ENCODE measurements around the gene NT5C3B. TPM values are rescaled to one million over a fixed set of nuclear protein-coding genes. Genes with fewer than 3 reads are reported as not detected.

Gene NT5C3B
- total RNA-seq, 1 experiment from 2014 or later: 37.5 TPM

DNA sequence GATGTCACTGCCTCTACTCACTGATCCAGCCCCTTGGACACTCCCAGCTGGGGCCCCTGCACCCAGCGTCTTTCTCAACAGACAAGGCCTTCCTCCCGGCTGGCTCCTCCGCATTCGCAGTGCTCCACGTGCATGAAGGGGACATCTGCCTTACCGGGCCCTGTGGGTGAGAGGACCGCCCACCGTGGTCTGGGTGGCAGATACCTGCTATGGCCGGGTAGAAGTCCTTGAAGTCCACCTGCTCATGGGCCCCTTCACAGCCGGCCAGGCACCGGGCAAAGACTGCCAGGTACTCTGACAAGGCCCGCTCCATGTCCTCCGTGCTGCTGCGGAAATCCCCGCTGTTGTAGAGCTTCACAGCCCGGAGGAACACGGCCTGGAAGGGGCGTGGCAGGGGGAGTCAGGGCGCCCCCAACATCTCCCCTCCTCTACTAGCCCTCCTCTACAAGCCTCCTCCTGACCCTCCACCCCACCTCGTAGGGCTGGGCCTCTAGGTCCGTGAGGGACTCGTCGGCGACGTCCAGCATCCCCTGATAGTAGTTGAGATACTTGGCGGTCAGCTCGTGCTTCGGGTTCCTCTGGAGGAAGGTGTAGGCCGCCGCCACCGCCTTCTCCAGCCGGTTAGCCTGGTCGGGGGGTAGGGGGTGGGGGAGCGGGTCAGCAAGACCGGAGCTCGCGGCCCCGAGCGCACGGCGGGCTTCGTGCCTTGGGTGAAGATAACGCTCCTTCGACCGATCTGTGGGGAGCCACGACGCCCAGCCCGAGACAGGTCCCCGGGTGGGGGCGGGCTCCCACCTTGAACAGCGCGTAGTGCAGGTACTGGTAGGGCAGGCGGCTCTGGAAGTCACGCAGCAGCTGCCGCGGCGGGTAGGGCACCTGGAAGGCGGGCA, 25.1 kb downstream of the NT5C3B start:
- no peak for DNase-seq (ENCODE audit: low read depth)

DNA sequence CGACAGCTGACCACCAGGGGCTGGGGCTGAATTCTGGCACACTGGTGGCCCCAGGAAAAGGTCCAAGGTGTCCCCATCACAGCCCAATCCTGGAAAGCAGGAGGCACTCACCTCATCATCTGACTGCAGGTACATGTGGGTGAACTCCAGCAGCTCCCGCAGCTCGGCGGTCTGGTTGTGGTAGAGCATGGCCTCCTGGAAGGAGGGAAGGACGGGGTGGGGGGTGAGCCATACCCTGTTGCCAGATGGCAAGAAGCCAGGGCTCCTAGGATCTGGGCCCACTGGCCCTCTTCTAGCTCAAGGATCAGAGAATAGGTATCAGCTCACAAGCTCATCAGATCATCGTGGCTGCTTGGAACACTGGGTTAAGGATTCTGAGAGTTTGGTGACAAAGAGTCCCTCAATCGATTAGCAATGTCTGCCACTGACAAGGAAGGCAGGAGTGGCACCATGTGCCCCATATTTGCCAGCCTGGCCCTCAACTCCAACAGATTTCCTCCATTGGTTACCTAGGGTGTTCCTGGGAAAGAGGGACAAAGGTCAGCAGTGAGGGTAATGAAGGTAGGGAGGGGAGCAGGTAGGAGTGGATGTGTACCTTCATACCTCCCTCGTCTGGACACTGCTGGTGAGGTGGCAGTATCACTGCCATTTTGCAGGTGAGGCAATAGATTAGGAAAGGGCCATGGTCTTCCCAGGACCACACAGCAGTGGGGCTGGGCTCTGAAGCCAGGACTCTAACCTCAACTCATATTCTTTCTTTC, 29.2 kb downstream of the NT5C3B start:
- DNase-seq (ENCODE audit: low read depth): no peak

DNA sequence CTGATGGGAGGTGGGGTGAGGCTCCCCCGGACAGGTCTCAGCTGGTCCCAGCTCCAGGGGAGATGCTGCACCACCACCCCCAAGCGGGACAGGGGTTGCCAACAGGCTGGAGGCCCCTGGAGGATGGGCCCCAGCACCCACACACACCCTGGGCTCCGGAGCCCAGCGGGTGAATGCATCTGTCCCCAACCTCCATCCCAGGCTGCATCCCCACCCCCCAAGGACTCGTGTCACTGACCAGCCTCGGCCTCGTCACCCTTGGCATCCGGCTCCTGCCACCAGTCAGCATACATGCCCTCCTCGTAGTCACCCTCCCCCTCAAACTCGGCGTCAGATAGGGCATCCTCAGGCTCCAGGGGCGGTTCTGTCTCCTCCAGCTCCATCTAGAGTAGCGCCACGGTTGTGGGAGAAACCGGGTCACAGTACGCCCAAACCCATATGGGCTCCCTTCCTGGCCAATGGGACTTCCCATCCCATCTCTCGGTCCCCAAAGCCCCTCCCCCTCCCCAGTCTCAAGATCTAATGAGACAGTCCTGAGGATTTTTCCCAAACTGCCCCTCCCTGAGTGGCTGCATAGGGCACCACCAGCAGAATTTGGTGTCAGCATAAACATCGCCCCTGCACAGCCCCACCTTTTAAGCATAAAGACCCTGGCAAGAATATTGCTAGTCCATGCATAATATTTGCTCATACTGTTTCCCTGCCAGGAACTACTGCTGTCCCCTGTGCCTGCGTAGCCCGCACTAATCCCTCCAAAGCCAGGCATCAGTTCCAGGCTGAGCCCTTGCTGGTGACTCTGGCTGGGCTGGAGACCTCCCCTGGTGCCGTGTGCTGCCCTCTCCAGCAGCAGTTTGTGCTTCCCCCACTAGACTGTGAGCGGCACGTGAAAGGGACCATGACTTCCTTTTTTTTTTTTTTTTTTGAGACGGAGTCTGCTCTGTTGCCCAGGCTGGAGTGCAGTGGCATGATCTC, 32.7 kb downstream of the NT5C3B start:
- no peak for DNase-seq (ENCODE audit: low read depth)

DNA sequence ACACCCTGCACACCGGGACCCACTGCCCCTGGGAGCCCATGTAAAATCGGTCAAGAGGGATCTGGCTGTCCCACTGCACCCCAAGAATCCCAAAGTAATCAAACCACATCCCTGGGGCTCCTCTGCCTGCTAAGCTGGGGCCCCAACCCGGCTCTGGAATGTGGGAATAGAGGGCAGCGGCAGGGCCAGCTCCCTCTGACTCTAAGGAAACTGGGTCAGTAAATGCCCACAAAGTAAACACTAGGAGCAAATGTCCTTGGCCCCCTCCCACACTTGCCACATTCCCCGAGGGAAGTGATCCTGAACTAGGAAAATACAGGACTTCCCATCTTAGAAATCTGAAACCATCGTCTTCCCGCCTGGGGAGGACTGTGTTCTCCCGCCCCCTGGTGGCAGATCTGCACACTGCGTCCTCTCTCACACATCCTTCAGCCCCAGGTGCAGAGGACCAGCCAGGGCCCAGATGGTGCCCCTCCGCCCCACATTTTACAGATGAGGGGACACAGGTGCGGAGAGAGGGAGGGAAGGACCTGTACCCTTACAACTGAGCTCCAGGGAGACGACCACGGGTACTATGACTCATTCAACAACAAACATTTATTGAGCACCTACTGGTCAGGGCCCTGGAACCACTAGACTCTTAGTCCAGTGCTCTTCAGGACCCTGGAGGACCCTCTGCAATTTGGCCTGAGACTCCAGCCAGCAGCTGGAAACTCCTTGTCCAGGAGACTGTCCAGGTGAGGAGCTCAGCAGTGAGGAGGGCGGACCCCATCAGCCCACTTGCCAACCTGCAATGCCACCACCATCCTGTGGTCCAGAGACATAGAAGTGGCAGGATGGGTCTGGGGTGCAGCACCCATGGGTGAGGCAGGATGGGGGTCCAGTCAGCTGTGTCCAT, 34.4 kb downstream of the NT5C3B start:
- DNase-seq (ENCODE audit: low read depth): peak; percentile 66

DNA sequence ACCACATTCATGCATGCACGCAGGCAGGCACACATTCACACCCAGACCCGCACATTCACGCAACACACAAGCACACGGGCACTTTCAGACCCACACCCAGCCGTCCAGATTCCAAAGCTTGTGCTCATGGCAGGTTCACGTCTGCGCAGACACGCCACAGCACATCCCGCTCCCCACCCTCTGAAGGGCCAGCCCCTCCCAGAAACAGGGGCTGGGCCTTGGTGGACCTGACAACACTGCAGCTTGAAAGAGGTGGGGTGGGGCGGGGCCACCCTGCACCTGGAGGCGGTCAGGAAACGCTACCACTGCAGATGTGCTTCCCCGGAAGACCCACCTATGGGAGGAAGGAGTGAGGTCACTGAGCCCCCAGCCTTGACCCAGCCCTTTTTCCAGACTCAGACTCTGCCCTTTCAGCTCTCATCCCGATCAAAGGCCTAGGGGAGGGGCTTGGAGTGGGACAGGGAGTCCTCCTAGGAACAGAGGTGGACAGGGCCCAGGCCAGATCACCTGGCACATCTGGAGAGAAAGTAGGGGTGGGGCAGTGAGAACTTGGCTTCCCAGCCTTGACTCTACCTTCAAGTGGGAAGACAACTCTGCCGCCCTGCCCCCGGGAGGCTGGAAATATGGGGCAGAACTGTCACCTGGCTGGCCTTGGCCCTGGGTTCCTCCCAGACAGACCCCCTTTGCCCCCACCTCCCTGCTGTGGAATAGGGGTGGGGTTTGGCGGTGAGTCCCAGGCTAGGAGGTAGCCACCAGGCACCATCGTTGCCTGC, 35.2 kb downstream of the NT5C3B start:
- no peak for DNase-seq (ENCODE audit: low read depth)

DNA sequence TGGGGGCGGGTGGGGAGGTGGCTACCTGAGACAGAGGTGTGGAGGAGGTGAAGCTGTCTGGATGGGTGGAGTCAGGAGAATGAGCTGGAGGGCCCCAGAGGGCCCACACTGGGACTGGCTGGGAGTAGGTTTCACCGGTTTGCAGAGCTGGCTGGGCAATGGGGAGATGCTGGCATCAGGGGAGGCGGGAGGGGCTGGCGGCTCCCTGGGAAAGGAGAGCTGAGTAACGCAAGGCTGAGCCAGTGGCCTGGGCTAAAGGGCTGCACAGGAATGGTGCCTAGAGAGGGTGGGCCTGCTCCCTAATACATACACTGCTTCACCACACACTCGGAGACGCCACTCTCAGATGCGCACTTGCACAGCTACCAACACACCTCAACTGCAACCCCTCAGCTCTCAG, 36.7 kb downstream of the NT5C3B start:
- DNase-seq (ENCODE audit: low read depth): no peak

DNA sequence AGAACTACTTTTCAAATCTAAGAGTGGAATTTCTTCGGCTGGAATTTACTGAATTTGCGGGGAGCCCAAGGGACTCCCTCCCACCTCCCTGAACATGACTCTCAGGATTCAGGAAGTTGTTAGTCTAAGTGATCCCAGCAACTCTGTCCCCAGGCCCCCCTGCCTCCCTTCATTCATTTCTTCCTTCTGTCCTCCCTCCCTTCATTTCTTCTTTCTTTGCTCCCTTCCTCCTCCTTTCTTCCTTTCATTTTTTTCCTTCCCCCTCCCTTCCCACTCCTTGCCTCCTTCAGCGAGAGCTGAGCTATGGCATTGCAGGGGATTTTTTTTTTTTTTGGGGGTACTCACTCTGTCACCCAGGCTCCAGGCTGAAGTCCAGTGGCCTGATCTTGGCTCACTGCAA, 38.7 kb downstream of the NT5C3B start:
- DNase-seq (ENCODE audit: low read depth): no peak

DNA sequence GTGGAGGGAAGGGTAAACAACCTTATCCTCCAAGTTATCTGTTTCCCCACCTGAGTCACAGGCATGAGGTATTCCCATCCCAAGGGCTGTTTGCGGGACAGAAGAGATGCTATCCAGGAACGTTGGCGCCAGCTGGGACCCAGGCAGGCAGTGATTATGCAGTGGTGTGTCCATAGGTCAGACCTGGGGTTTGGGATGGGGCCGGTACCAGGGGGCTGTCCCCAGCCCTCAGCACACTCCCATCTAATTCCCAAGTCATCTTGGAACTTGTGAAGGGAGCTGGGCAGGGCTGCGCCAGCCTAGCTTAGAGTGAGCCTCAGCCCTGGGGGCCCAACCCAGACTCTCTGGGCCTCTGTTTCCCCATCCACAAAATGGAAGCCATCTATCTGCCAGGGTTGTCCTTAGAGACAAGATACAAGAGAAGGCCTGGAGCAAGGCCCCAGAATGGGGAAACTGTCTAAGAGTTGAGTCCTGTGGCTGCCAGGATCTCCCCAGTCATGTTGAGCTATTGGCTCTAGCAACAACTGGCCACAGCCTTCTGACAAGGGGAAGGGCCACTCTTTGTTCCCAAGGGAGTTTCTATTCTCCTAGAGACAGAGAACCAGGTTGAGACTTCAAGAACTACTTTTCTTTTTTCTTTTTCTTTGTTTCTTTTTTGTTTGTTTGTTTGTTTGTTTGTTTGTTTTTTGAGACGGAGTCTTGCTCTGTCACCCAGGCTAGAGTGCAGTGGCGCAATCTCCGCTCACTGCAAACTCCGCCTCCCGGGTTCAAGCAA, 39.7 kb downstream of the NT5C3B start:
- no peak for DNase-seq (ENCODE audit: low read depth)

DNA sequence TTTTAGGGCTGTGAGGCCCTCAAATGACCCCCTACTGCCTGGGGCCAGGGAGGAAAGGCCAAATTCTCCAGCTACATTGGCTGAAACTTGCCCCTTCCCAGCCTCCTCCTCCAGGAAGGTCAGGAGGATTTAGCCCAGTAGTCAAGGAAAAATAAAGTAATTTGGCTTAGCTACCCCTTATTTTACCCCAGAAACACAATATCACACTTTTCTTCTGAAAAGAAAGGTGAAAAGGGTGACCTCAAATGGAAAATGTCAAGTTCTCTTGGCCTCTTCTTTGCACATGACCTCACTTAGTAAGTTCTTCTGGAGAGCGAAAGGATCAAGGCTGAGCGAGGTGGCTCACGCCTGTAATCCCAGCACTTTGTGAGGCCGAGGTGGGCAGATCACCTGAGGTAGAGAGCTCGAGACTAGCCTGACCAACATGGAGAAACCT, 41.5 kb downstream of the NT5C3B start:
- no peak for DNase-seq (ENCODE audit: low read depth)

DNA sequence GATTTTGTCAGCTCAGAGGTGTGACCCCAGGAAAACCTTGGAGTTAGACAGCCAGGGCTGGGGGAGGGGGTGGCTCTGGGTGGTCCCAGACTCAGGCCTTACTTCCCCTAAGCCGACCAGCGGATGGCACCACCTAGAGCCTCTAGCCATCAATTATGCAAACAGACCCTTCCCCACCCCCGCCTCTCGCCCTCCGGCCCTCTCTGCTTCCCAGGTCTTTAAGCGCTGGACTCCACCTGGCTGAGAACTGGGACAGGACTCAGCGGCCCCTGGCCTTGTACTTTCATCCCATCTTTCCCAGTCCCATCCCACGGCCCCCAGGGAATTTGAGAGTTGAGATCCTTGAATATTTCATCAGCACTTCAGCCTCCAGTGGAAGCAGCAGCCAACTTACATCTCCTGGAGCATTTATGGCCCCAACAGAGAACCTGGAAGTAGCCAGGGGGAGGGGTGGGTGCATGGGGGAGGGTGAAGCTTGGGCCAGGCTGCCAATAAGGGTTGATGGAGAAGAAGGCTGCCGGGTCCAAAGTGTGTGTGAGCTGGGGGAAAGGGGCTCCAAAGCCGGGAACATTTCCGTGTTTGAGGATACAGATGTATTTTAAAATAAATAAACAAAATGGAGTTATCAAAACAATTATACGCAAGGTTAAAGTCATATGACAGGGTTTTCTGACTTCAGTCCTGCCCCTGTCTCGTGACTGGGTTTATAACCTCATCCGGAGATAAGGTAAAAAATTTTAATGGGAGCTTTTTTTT, 42.1 kb downstream of the NT5C3B start:
- no peak for DNase-seq (ENCODE audit: low read depth)

DNA sequence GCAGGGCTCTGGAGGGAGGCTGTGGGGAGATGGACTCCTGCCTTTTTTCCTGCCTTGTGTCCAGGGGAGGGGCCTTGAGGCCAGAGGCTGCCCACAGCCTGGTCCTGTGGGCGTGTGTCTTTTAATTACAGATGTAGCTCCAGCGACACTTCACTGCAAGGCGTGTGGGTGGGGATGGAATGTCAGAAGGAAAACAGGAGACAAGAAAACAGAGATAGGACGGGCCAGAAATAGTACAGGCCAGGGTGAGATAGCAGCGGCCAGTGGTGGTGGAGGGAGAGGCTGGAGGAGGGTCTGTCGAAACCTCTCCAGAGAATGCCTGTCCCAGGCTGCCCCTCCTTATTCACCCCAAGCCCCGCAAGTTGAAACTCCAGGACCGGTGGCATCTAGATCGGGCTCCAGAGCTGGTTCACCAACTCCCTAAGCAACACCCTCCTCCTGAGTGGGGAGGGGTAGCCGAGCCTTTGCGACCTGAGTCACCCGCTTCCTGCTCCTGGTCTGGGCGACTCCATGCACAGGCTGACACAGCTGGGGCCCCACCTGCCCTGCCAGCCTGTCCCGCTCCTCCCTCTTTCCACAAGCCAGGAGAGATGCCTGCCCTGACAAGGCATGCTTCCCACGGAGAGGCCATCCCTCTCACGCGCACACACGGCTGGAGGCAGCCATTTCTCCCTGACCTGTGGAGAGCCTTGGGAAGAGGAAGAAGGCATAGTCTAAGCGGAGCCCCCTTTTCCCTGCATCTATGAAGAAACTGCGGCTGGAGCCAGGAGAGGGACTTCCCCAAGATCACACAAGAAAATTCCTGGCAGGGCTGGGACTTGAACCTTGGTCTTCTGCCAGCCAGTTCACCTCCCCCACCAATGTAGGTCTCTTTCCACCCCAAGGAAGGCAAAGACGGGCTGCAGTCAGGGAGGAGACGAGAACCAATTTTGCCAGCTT, 42.9 kb downstream of the NT5C3B start:
- DNase-seq (ENCODE audit: low read depth): peak; percentile 74

DNA sequence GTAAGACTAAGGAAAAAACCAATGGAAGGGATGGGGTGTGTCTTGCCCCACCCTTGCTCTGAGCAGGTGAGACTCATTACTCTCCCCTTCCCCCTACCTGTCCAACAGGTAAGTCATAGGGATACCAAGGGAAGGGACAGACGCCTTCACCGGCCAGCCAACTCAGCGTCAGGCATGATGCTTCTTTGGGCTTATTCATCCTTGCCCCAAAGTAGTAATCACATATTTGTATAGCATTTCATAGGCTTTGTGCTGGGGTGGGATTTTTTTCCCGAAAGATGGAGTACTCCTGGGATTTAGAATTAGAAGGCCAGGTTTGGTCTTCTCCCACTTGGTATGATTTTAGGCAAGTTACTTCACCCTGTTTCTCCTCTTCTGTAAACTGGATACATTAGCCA, 49.0 kb downstream of the NT5C3B start:
- DNase-seq (ENCODE audit: low read depth): no peak

DNA sequence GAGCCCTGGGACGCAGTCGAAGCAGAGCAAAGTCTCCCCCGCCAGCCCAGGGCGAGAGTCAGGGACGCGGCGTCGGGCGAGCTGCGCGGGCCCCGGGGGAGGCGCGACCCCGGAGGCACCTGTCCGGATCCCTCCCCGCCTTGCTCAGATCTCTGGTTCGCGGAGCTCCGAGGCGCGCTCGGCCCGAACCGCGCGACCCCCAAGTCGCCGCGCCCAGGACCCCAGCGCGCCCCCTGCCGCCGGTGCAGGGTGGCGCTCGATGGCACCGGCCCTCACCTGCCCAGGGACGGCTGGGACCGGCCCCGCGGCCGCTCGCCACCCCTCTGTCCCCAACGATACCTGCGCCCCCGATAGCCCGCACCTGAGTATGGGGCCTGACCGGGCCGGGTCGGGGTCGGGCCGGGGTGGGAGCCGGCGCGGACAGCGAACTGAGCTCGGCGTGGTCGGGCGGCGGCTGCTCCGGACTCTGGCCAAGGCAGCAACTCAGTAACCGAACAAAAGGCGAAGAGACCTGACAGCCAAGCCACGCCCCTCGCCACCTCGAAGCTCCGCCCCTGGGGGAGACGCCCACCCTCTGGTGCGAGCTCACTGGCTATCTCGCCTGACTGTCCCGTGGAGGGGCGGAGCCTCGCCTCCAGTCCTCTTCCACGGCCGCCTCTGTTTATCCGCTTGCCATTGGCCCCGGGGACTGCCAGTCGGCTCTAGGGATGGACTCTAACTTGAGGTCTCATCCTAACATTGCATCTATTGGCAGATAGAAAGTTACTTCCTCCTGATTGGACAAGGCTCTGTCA, 49.6 kb downstream of the NT5C3B start, which contains the start of gene JUP:
JUP (minus strand) TSS at position 485 of the 794 bp plus-strand sequence. CDS start 14,857 bp downstream, outside the sequence.
- peak; percentile 98 for DNase-seq (ENCODE audit: low read depth)

DNA sequence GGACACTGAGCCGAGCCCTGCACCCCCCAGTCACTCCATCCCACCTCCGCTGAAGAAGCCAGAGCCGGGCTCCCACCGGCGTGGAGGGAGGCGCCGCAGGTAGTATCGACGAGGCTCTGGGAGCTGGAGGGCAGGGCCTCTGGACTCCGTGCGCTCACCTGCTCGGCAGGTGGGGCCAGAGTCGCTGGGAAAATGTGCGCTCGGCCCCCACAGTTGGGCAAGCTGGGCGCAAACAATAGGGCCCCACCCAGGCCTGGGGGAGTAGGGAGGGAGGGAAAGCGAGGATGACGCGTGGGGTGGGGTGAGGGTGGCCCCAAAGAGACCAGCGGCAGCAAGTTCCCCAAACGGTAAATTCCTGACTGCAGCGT, 50.2 kb downstream of the NT5C3B start:
- peak; percentile 24 for DNase-seq (ENCODE audit: low read depth)

DNA sequence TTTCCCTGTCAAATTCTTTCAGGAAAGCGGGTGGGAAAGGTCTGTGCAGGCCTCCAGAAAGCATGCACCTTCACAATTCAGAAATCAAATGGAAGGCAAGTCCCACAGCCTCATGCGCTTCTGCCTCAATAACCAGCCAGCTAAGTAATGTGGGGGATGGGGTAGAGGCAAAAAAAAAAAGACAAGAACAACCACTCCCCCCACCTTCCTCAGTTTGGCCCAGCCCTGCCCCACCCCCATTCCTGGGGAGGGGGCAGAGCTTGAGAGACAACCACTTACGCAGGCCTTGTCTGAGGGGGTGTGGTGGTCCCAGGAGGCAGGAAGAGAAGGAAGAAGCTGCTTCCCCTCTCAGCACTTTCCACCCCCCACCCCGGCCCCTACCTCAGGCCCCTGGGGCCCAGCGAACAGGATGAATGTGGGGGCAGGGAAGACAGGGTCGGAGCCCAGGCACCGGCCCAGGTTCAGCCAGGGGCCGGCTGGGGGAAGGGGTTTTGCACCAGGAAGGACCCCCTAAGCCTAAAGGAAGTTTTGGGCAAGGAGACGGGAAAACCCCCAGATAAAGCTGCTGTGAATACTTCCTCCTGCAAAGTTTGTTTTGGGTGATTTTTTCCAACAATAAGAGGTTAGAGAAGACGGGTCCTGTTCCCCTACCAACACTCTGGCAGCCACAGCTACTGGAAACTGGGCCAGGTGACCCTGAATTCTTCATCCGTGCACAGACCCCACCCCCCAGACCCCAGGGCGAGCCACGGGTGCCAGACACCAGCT, 50.8 kb downstream of the NT5C3B start:
- DNase-seq (ENCODE audit: low read depth): no peak
